Skeletal muscle tissue (tissue), 4 donors: ENCODE data around the gene TBRG1. TPM values are rescaled to one million over a fixed set of nuclear protein-coding genes. Genes with fewer than 3 reads are reported as not detected.
"Not testable (repeated sequence)": the region's sequence is repeated elsewhere in the genome, so short reads cannot be mapped to it uniquely, and the experiment has no call there.

Experiments used
- H3K27ac ChIP-seq: one replicate; pipeline ENCODE4 v1.7.0; 2013; ENCODE audit warnings: mild to moderate bottlenecking, low read depth, low read length, inconsistent platforms
- H3K27me3 ChIP-seq, 3 donors: one replicate each; pipeline ENCODE4 v1.7.0; 2013; ENCODE audit warnings: low read length in 3 of 3; ENCODE audit not compliant: control insufficient read depth in 3 of 3, insufficient read depth in 3 of 3
- H3K36me3 ChIP-seq, 3 donors: one replicate each; pipeline ENCODE4 v1.7.0; 2013; ENCODE audit warnings: low read length in 3 of 3; ENCODE audit not compliant: control insufficient read depth in 3 of 3, insufficient read depth in 3 of 3
- H3K4me1 ChIP-seq, 3 donors: one replicate each; pipeline ENCODE4 v1.7.0; 2013; ENCODE audit warnings: low read length in 3 of 3, mild to moderate bottlenecking in 3 of 3; ENCODE audit not compliant: control insufficient read depth in 3 of 3, insufficient read depth in 3 of 3
- H3K4me3 ChIP-seq, 3 donors: one replicate each; pipeline ENCODE4 v1.7.0; 2013; ENCODE audit warnings: low read length in 3 of 3
- H3K9ac ChIP-seq, 3 donors: one replicate each; pipeline ENCODE4 v1.7.0; 2013; ENCODE audit warnings: low read length in 3 of 3, mild to moderate bottlenecking in 3 of 3, moderate library complexity in 2 of 3, low read depth in 1 of 3
- H3K9me3 ChIP-seq, 3 donors: one replicate each; pipeline ENCODE4 v1.7.0; 2013; ENCODE audit warnings: low read length in 3 of 3; ENCODE audit not compliant: control insufficient read depth in 3 of 3
- total RNA-seq: library from RNA; depleted of rRNA; stranded (reverse); fragments of >200 nt; gene quantifications from one replicate; pipeline ENCODE4 v1.2.3, GENCODE V29; 2014
- donor health status: Osteomylitis.

TBRG1 gene
- total RNA-seq, 1 donor from 2014 or later: 7.3 TPM

GRCh38 chr11:124592627-124593026 lies 30.0 kb upstream of the TBRG1 start:
- Histone ChIP-seq H3K4me3 (no peak overlapping the region), H3K9me3 (no peaks in the 10 kb centered on the region), H3K4me1 (no peaks in the 10 kb centered on the region), H3K9ac (no peak overlapping the region), H3K27me3 (peaks cover 0 to 3% (median 0%) of the 10 kb centered on the region in 3 donors), H3K36me3 (no peaks in the 10 kb centered on the region), H3K27ac (no peak overlapping the region)

GRCh38 chr11:124595302-124595701 lies 27.4 kb upstream of the TBRG1 start:
- Histone ChIP-seq H3K9ac (no peak overlapping the region), H3K27me3 (peaks cover 0 to 4% (median 0%) of the 10 kb centered on the region in 3 donors), H3K36me3 (no peaks in the 10 kb centered on the region), H3K4me1 (no peaks in the 10 kb centered on the region), H3K4me3 (no peak overlapping the region), H3K27ac (no peak overlapping the region), H3K9me3 (no peaks in the 10 kb centered on the region)

- Histone ChIP-seq H3K4me3 (no peak overlapping the region), H3K27ac (no peak overlapping the region), H3K4me1 (no peaks in the 10 kb centered on the region), H3K27me3 (peaks cover 0 to 8% (median 0%) of the 10 kb centered on the region in 3 donors), H3K9ac (no peak overlapping the region), H3K36me3 (no peaks in the 10 kb centered on the region), H3K9me3 (no peaks in the 10 kb centered on the region)
Observed at GRCh38 chr11:124597626-124598025, 25.0 kb upstream of the TBRG1 start.

GRCh38 chr11:124600621-124601320 lies 21.9 kb upstream of the TBRG1 start:
- no peak overlapping the region for H3K9ac ChIP-seq
- no peaks in the 10 kb centered on the region for H3K9me3 ChIP-seq
- H3K27me3 ChIP-seq: peaks cover 0 to 8% (median 0%) of the 10 kb centered on the region in 3 donors
- H3K27ac ChIP-seq: no peak overlapping the region
- no peaks in the 10 kb centered on the region for H3K36me3 ChIP-seq
- no peaks in the 10 kb centered on the region for H3K4me1 ChIP-seq
- H3K4me3 ChIP-seq: no peak overlapping the region

- no peak overlapping the region for H3K4me3 ChIP-seq
- H3K9ac ChIP-seq: no peak overlapping the region
- H3K4me1 ChIP-seq: no peaks in the 10 kb centered on the region
- no peaks in the 10 kb centered on the region for H3K9me3 ChIP-seq
- H3K27me3 ChIP-seq: peaks cover 0 to 8% (median 0%) of the 10 kb centered on the region in 3 donors
- no peaks in the 10 kb centered on the region for H3K36me3 ChIP-seq
- H3K27ac ChIP-seq: no peak overlapping the region
Observed at GRCh38 chr11:124602193-124602592, 20.5 kb upstream of the TBRG1 start.

DNA sequence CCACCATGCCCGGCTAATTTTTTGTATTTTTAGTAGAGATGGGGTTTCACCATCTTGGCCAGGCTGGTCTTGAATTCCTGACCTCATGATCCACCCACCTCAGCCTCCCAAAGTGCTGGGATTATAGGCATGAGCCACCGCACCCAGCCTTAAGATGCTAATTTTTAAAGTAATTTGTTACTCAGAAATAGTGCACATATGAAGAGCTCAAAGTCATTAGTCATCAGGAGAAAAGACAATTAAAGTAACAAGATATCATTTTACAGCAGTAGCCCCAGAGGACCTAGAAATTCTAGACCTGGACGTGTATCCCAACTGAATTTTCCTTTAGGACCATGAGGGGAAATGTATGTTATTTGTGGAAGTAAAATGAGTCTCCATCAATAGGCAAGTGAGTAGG lies 19.9 kb upstream of the TBRG1 start:
- not testable (repeated sequence) for H3K4me3 ChIP-seq, H3K27ac ChIP-seq, H3K36me3 ChIP-seq, H3K9me3 ChIP-seq, H3K4me1 ChIP-seq, H3K9ac ChIP-seq, H3K27me3 ChIP-seq

DNA sequence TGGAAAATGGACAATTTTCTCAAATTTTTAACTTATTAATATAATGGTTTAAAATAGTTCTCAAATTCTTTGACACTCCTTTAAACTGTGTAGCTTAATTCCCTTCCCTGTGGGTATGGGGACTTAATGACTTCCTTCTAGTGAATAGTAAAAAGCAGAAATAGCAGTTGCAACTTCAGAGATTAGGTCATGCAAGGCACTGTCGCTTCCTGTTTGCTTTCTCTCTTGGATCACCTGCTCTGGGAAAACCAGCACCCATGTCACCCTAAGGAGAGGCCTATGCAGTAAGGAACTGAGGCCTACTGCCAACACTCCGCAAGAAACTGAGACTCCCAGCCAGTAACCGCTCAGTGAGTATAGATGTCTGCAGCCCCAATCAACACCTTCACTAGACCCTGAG lies 16.9 kb upstream of the TBRG1 start:
- Histone ChIP-seq H3K36me3 (no peaks in the 10 kb centered on the region), H3K27me3 (peaks cover 0 to 4% (median 0%) of the 10 kb centered on the region in 3 donors), H3K4me1 (no peaks in the 10 kb centered on the region), H3K9me3 (no peaks in the 10 kb centered on the region), H3K4me3 (no peak overlapping the region), H3K9ac (no peak overlapping the region), H3K27ac (no peak overlapping the region)

- Histone ChIP-seq H3K9ac (no peak overlapping the region), H3K27ac (no peak overlapping the region), H3K4me1 (no peaks in the 10 kb centered on the region), H3K9me3 (no peaks in the 10 kb centered on the region), H3K27me3 (peaks cover 0 to 7% (median 0%) of the 10 kb centered on the region in 3 donors), H3K36me3 (no peaks in the 10 kb centered on the region), H3K4me3 (no peak overlapping the region)
Observed at GRCh38 chr11:124608147-124608546, 14.5 kb upstream of the TBRG1 start.

- peaks cover 0 to 13% (median 0%) of the 10 kb centered on the region in 3 donors for H3K27me3 ChIP-seq
- H3K27ac ChIP-seq: no peak overlapping the region
- H3K4me1 ChIP-seq: no peaks in the 10 kb centered on the region
- H3K36me3 ChIP-seq: no peaks in the 10 kb centered on the region
- H3K9me3 ChIP-seq: no peaks in the 10 kb centered on the region
- no peak overlapping the region for H3K9ac ChIP-seq
- H3K4me3 ChIP-seq: no peak overlapping the region
Observed at GRCh38 chr11:124610295-124610694, 12.4 kb upstream of the TBRG1 start.

- Histone ChIP-seq H3K9me3 (no peaks in the 10 kb centered on the region), H3K27me3 (peaks cover 0 to 14% (median 0%) of the 10 kb centered on the region in 3 donors), H3K27ac (no peak within 1 kb of the TSS), H3K4me1 (no peaks in the 10 kb centered on the region), H3K9ac (no peak within 1 kb of the TSS), H3K4me3 (no peak within 1 kb of the TSS), H3K36me3 (no peaks in the 10 kb centered on the region)
Observed at GRCh38 chr11:124611064-124611463, 11.6 kb upstream of the TBRG1 start, which contains the start of gene PANX3. PANX3 (plus strand) TSS chr11:124611428; CDS start chr11:124611557, 129 bp downstream.
